Astrocyte (in vitro differentiated cells and primary cell): ENCODE measurements around the gene CDC25A. TPM values are rescaled to one million over a fixed set of nuclear protein-coding genes. Genes with fewer than 3 reads are reported as not detected.
A peak's percentile ranks its signal among the peaks of the same experiment; 100 is the strongest.

Experiments
- DNase-seq: peaks from one replicate; pipeline ENCODE4 v3.0.0-alpha.2; 2010; ENCODE audit warnings: low read depth
- FAIRE-seq: peaks from 2 replicates; lab custom pipeline; 2011; peaks lifted over from hg19 to GRCh38; lab: Jason Lieb, UNC
- H2AFZ ChIP-seq: 2 replicates; pipeline ENCODE4 v1.6.0; 2012; ENCODE audit warnings: low read depth, low read length, inconsistent platforms
- H3K27ac ChIP-seq: 2 replicates; pipeline ENCODE4 v1.5.1; 2011; ENCODE audit warnings: low read depth, low read length, inconsistent platforms
- H3K27me3 ChIP-seq: 2 replicates; pipeline ENCODE4 v1.6.0; 2011; ENCODE audit warnings: low read length, inconsistent platforms; ENCODE audit not compliant: insufficient read depth
- H3K36me3 ChIP-seq: 2 replicates; pipeline ENCODE4 v1.5.1; 2011; ENCODE audit warnings: low read length, inconsistent platforms; ENCODE audit not compliant: insufficient read depth
- H3K4me1 ChIP-seq: 2 replicates; pipeline ENCODE4 v1.5.1; 2011; ENCODE audit warnings: low read length, inconsistent platforms; ENCODE audit not compliant: insufficient read depth
- H3K4me2 ChIP-seq: 2 replicates; pipeline ENCODE4 v1.6.0; 2012; ENCODE audit warnings: low read length, inconsistent platforms
- H3K4me3 ChIP-seq: 2 replicates; pipeline ENCODE4 v1.5.1; 2011; ENCODE audit warnings: low read depth, mild to moderate bottlenecking, low read length, inconsistent platforms; ENCODE audit not compliant: insufficient read depth
- H3K79me2 ChIP-seq: 2 replicates; pipeline ENCODE4 v1.6.0; 2012; ENCODE audit warnings: mild to moderate bottlenecking, low read length, inconsistent platforms; ENCODE audit not compliant: insufficient read depth
- H3K9ac ChIP-seq: 2 replicates; pipeline ENCODE4 v1.6.0; 2012; ENCODE audit warnings: mild to moderate bottlenecking, low read length, inconsistent platforms
- H3K9me3 ChIP-seq: 2 replicates; pipeline ENCODE4 v1.5.1; 2012; ENCODE audit warnings: low read depth, mild to moderate bottlenecking, low read length, inconsistent platforms; ENCODE audit not compliant: insufficient read depth
- H4K20me1 ChIP-seq: 2 replicates; pipeline ENCODE4 v1.6.0; 2012; ENCODE audit warnings: low read length, inconsistent platforms; ENCODE audit not compliant: insufficient read depth
- H3K27ac Mint-ChIP-seq: one replicate; pipeline ENCODE4 v1.8.0; 2021; ENCODE audit warnings: mild to moderate bottlenecking, mixed read lengths; ENCODE audit not compliant: unreplicated experiment
- H3K27me3 Mint-ChIP-seq: one replicate; pipeline ENCODE4 v1.8.0; 2021; ENCODE audit warnings: low read depth, mixed read lengths; ENCODE audit not compliant: unreplicated experiment
- H3K36me3 Mint-ChIP-seq: one replicate; pipeline ENCODE4 v1.8.0; 2021; ENCODE audit warnings: low read depth, mixed read lengths; ENCODE audit not compliant: unreplicated experiment
- H3K4me1 Mint-ChIP-seq: one replicate; pipeline ENCODE4 v1.8.0; 2021; ENCODE audit warnings: low read depth, mixed read lengths; ENCODE audit not compliant: unreplicated experiment
- H3K4me3 Mint-ChIP-seq: one replicate; pipeline ENCODE4 v1.8.0; 2021; ENCODE audit warnings: mild to moderate bottlenecking, moderate library complexity, mixed read lengths; ENCODE audit not compliant: unreplicated experiment
- H3K9me3 Mint-ChIP-seq: one replicate; pipeline ENCODE4 v1.8.0; 2021; ENCODE audit warnings: mild to moderate bottlenecking, mixed read lengths; ENCODE audit not compliant: unreplicated experiment
- EZH2 ChIP-seq: IDR thresholded peaks from 2 replicates; pipeline ENCODE4 v1.6.1; 2012; ENCODE audit warnings: mild to moderate bottlenecking, low read length, inconsistent platforms; ENCODE audit not compliant: insufficient read depth
- total RNA-seq: library from RNA; stranded (reverse); gene quantifications from 2 replicates; pipeline ENCODE4 v1.2.1, GENCODE V29; 2021
- TF ChIP-seq, protein P1 (sequence below): IDR thresholded peaks from 2 replicates; pipeline ENCODE4 v1.5.1; 2011; ENCODE audit warnings: low read depth, mild to moderate bottlenecking, inconsistent platforms, low read length, moderate library complexity; ENCODE audit not compliant: insufficient read depth

The CDC25A gene
- total RNA-seq, 1 donor from 2014 or later: 5.1 TPM

DNA sequence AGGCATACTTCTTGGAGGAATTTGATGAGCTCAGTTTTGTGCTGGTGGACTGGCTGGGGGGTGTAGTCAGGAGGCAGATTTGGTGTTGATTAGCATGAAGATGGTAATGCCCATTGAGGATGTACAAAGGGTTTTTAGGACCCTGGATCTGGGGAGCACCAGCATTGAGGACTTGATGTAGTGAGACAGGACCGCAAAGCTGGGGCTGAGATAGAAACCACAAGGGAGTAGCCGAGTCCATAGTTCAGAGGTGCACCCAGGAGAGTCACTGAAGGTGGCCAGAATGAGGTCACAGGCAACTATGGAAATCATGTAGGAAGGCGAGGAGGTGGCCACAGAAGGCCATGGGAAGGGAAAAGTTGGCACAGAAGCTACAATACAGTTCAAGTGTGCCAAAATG lies 2.7 kb upstream of the CDC25A start:
- Histone ChIP-seq H3K4me3 (no peak overlapping the region), H3K9ac (no peak overlapping the region), H3K4me2 (no peak overlapping the region), H2AFZ (no peak overlapping the region), H4K20me1 (no peaks in the 10 kb centered on the region), H3K27ac (no peak overlapping the region), H3K79me2 (peaks cover 19% of the 10 kb centered on the region), H3K36me3 (peaks cover 2% of the 10 kb centered on the region), H3K27me3 (no peaks in the 10 kb centered on the region), H3K4me1 (peaks cover 16% of the 10 kb centered on the region), H3K9me3 (no peaks in the 10 kb centered on the region)
- Mint-ChIP-seq H3K4me1 (no peaks in the 10 kb centered on the region), H3K36me3 (no peaks in the 10 kb centered on the region), H3K4me3 (no peak overlapping the region), H3K27me3 (peaks cover 6% of the 10 kb centered on the region), H3K27ac (no peak overlapping the region), H3K9me3 (no peaks in the 10 kb centered on the region)
- no peak for FAIRE-seq
- no peak for DNase-seq
- no peak for TF ChIP-seq EZH2
- TF ChIP-seq, protein P1, sequence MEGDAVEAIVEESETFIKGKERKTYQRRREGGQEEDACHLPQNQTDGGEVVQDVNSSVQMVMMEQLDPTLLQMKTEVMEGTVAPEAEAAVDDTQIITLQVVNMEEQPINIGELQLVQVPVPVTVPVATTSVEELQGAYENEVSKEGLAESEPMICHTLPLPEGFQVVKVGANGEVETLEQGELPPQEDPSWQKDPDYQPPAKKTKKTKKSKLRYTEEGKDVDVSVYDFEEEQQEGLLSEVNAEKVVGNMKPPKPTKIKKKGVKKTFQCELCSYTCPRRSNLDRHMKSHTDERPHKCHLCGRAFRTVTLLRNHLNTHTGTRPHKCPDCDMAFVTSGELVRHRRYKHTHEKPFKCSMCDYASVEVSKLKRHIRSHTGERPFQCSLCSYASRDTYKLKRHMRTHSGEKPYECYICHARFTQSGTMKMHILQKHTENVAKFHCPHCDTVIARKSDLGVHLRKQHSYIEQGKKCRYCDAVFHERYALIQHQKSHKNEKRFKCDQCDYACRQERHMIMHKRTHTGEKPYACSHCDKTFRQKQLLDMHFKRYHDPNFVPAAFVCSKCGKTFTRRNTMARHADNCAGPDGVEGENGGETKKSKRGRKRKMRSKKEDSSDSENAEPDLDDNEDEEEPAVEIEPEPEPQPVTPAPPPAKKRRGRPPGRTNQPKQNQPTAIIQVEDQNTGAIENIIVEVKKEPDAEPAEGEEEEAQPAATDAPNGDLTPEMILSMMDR: no peak

DNA sequence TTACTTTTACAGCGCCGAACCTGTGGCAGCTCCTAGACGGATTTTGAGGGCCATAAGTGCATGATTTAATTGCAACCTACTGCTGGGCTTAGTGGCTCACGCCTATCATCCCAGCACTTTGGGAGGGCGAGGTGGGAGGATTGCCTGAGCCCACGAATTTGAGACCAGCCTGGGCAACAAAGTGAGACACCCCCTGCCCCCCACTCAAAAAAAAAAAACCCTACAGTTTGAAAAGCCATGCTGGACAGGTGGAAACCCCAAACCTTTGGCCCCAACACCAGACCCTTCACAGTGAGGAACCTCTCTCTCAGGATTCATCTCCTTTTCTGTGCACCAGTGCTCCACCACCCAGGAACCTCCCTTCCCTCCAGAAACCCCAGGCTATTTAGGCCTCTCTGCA lies 1.1 kb upstream of the CDC25A start:
- H3K4me3 Mint-ChIP-seq: peak overlapping the region; percentile 87
- H3K27me3 Mint-ChIP-seq: peaks cover 4% of the 10 kb centered on the region
- peak overlapping the region; percentile 43 for H2AFZ ChIP-seq
- H3K9ac ChIP-seq: no peak overlapping the region
- no peak overlapping the region for H3K4me2 ChIP-seq
- no peak for TF ChIP-seq EZH2
- TF ChIP-seq, protein P1: no peak
- no peak overlapping the region for H3K27ac ChIP-seq
- H4K20me1 ChIP-seq: no peaks in the 10 kb centered on the region
- H3K36me3 ChIP-seq: peaks cover 8% of the 10 kb centered on the region
- H3K79me2 ChIP-seq: peaks cover 28% of the 10 kb centered on the region
- no peaks in the 10 kb centered on the region for H3K36me3 Mint-ChIP-seq
- FAIRE-seq (no peak), DNase-seq (no peak)
- no peaks in the 10 kb centered on the region for H3K9me3 Mint-ChIP-seq
- no peaks in the 10 kb centered on the region for H3K4me1 Mint-ChIP-seq
- H3K4me1 ChIP-seq: peaks cover 16% of the 10 kb centered on the region
- no peaks in the 10 kb centered on the region for H3K9me3 ChIP-seq
- H3K4me3 ChIP-seq: no peak overlapping the region
- no peak overlapping the region for H3K27ac Mint-ChIP-seq
- no peaks in the 10 kb centered on the region for H3K27me3 ChIP-seq

DNA sequence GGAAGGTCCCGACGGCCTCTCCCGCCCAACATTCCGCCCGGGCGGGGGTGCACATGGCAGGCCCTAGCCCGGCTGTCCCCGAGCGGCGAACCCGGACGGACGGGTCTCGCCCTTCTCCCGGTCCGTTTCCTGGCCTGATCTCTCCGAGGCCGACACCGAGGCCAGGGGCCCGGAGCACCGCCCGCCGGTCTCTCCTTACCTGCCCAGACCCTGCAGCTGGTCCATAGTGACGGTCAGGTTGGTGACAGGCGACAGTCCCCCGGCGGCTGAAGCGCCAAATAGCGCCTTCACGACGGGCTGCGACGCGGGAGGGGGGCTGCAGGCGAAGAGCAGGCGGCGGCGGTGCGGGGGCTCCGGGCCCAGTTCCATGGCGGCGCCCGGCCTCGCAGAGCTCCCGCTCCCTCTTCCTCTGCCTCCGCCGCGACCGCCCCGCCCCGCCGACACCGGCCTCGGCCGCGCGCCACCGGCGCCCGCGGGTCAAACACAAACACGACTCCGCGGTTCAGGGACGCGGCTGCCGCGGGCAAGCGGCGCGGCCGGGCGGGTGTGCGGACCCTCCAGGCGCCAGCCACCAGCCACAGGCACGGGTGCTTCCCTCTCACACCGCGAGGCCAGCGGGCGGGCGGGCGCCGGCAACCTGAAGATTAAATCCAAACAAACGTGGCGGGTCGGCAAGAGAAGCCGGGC lies 495 bp downstream of the CDC25A start:
- Histone ChIP-seq H3K27me3 (no peaks in the 10 kb centered on the region), H3K4me3 (peak overlapping the region; percentile 78), H3K36me3 (peaks cover 13% of the 10 kb centered on the region), H3K27ac (peak overlapping the region; percentile 73), H3K4me2 (peak overlapping the region; percentile 84), H3K79me2 (peaks cover 28% of the 10 kb centered on the region), H3K9ac (peak overlapping the region; percentile 86), H4K20me1 (no peaks in the 10 kb centered on the region), H3K4me1 (peaks cover 16% of the 10 kb centered on the region), H2AFZ (peak overlapping the region; percentile 95), H3K9me3 (no peaks in the 10 kb centered on the region)
- H3K4me3 Mint-ChIP-seq: peak overlapping the region; percentile 90
- H3K27ac Mint-ChIP-seq: no peak overlapping the region
- FAIRE-seq (no peak), DNase-seq (no peak)
- TF ChIP-seq EZH2: no peak
- TF ChIP-seq, protein P1: no peak
- no peaks in the 10 kb centered on the region for H3K4me1 Mint-ChIP-seq
- H3K27me3 Mint-ChIP-seq: peaks cover 4% of the 10 kb centered on the region
- H3K36me3 Mint-ChIP-seq: no peaks in the 10 kb centered on the region
- no peaks in the 10 kb centered on the region for H3K9me3 Mint-ChIP-seq
